ENCODE results near the gene TMEM19. TPM values are rescaled to one million over a fixed set of nuclear protein-coding genes. Genes with fewer than 3 reads are reported as not detected.

Gene TMEM19
- total RNA-seq, 1 experiment from 2014 or later, result 14.3 TPM

DNA sequence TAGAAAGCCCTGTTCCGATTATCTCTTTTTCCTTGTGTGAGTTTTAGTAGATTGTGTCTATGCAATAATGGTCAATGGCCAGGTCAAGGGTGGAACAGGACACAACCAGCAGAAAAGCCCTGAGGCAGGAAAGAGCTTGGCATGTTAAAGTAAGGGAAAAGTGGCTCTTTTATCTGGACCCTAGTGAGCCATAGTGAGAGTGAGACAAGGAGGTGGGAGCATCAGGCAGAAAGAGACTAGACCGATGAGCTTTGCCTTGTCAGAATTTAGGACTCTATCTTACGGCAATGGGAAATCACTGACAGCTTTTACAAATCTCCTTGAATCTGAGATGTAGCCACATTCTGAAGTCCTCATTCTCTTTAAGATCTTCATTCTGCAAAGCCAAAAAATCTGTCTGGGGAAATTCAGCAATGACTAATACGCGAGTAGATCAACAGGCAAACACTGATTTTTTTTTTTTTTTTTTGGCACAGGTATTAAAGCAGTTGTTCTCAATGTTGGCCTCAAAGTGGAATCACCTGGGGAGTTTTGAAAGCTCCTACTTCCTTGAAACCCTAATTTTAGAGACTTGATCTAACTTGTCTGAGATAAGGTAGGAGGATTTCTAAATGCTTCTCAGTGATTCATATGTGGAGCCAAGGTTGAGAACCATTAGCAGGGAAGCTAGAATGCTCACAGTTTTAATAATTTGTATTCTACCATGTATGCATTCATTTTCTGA is 33.9 kb downstream of the TMEM19 start:
- 0 out of 2 replicates have a peak overlapping the region, but pooled peaks have one; percentile 11 for H3K27ac ChIP-seq (ENCODE audit: low read length)
- intact Hi-C loops (cut with micrococcal nuclease), result no loop called here
- H3K9me3 ChIP-seq (ENCODE audit: low read length), result no peaks in the 10 kb centered on the region
- H3K4me2 ChIP-seq (ENCODE audit: low read length), result no peak overlapping the region
- H3K9me2 ChIP-seq (replicated peaks; ENCODE audit: low read length), result no peaks in the 10 kb centered on the region
- peaks cover 14% of the 10 kb centered on the region; the same call in 1 of the 2 replicates for H3K4me1 ChIP-seq (ENCODE audit: insufficient read depth, low read length)
- H2AFZ ChIP-seq (ENCODE audit: low read length), result no peak overlapping the region
- H3K36me3 ChIP-seq (ENCODE audit: low read depth, low read length), result no peaks in the 10 kb centered on the region
- no peak overlapping the region for H3K4me3 ChIP-seq (ENCODE audit: low read length)
- peak; percentile 45 for ATAC-seq
- H4K20me1 ChIP-seq (ENCODE audit: low read length), result no peaks in the 10 kb centered on the region
- H3F3A ChIP-seq (ENCODE audit: low read length, unreplicated experiment), result no peaks in the 10 kb centered on the region
- H3K79me2 ChIP-seq (ENCODE audit: low read length), result no peaks in the 10 kb centered on the region
- ChIA-PET POLR2A (ENCODE audit: unreplicated experiment) (interaction anchor here (0.6 kb wide), 1 partner anchor 93 kb away, joined by 7 read pairs; no protein-coding TSS in a partner anchor), CTCF (interaction anchor here (0.7 kb wide), 1 partner anchor 278 kb away, joined by 7 read pairs; no protein-coding TSS in a partner anchor)
- no TSS peak for BruUV-seq (replicated peaks)
- TF ChIP-seq EZH2phosphoT487 (IDR thresholded peaks at IDR 0.05; ENCODE audit: borderline replicate concordance, low read length), result no peak
- no peak for TF ChIP-seq EZH2 (IDR thresholded peaks at IDR 0.05; ENCODE audit: low read length, unreplicated experiment)
- TF ChIP-seq, protein P1, sequence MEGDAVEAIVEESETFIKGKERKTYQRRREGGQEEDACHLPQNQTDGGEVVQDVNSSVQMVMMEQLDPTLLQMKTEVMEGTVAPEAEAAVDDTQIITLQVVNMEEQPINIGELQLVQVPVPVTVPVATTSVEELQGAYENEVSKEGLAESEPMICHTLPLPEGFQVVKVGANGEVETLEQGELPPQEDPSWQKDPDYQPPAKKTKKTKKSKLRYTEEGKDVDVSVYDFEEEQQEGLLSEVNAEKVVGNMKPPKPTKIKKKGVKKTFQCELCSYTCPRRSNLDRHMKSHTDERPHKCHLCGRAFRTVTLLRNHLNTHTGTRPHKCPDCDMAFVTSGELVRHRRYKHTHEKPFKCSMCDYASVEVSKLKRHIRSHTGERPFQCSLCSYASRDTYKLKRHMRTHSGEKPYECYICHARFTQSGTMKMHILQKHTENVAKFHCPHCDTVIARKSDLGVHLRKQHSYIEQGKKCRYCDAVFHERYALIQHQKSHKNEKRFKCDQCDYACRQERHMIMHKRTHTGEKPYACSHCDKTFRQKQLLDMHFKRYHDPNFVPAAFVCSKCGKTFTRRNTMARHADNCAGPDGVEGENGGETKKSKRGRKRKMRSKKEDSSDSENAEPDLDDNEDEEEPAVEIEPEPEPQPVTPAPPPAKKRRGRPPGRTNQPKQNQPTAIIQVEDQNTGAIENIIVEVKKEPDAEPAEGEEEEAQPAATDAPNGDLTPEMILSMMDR (conservative IDR thresholded peaks at IDR 0.05; ENCODE audit: low read depth, low read length), result no peak
- H3K9ac ChIP-seq (ENCODE audit: low read length), result no peak overlapping the region
- DNase-seq, result peak; percentile 63
- H3K27me3 ChIP-seq (ENCODE audit: low read length), result no peaks in the 10 kb centered on the region

DNA sequence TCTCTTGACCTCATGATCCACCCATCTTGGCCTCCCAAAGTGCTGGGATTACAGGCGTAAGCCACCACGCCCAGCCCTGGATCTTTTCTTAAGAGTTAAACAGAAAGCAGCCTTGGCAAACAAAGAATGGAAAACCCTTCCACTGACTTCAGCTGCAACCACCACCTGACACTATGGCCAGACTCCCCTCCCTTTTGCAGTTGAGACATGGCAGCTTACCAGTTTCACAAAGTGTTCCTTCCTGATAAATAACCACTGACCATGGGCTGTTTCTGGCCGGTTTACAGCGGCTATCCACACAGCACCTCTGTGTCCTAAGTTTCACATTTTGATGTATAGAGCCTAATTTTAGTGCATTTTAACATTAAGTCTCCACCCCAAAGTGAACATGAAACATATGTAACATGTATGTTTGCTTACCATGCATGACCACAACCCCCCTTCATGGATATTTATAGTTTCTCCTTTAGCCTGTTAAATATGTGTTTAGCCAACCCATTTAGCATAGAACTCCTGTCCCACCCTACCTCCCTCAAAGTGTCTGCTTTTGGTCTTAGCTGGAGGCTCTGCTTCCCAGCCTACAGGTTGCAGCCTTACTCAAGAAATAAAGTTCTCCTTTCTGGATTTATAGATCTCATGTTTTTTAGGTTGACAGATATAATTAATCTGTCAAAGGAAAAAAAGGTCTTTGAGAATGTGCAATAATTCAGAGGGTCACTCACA is 36.1 kb downstream of the TMEM19 start:
- H3K4me2 ChIP-seq (ENCODE audit: low read length), result no peak overlapping the region
- no peaks in the 10 kb centered on the region for H3K79me2 ChIP-seq (ENCODE audit: low read length)
- CTCF ChIA-PET, result no interaction called here
- no TSS peak for BruUV-seq (replicated peaks)
- TF ChIP-seq EZH2phosphoT487 (IDR thresholded peaks at IDR 0.05; ENCODE audit: borderline replicate concordance, low read length) (no peak), EZH2 (IDR thresholded peaks at IDR 0.05; ENCODE audit: low read length, unreplicated experiment) (no peak)
- TF ChIP-seq, protein P1 (conservative IDR thresholded peaks at IDR 0.05; ENCODE audit: low read depth, low read length), result no peak
- H3K4me3 ChIP-seq (ENCODE audit: low read length), result no peak overlapping the region
- H4K20me1 ChIP-seq (ENCODE audit: low read length), result no peaks in the 10 kb centered on the region
- intact Hi-C loops (cut with micrococcal nuclease), result no loop called here
- DNase-seq (no peak), ATAC-seq (no peak)
- no peak overlapping the region for H3K27ac ChIP-seq (ENCODE audit: low read length)
- H3K36me3 ChIP-seq (ENCODE audit: low read depth, low read length), result no peaks in the 10 kb centered on the region
- H3K4me1 ChIP-seq (ENCODE audit: insufficient read depth, low read length), result peaks cover 14% of the 10 kb centered on the region; the same call in 1 of the 2 replicates
- H3K9me3 ChIP-seq (ENCODE audit: low read length), result no peaks in the 10 kb centered on the region
- H3F3A ChIP-seq (ENCODE audit: low read length, unreplicated experiment), result no peaks in the 10 kb centered on the region
- H3K9me2 ChIP-seq (replicated peaks; ENCODE audit: low read length), result no peaks in the 10 kb centered on the region
- POLR2A ChIA-PET (ENCODE audit: unreplicated experiment), result no interaction called here
- H3K9ac ChIP-seq (ENCODE audit: low read length), result no peak overlapping the region
- no peaks in the 10 kb centered on the region for H3K27me3 ChIP-seq (ENCODE audit: low read length)
- no peak overlapping the region for H2AFZ ChIP-seq (ENCODE audit: low read length)

All from PC-3 (cell line).